K562 (cell line): Measurements from ENCODE around the gene DNAJB6. TPM values are rescaled to one million over a fixed set of nuclear protein-coding genes. Genes with fewer than 3 reads are reported as not detected.

ENCODE experiments used
- ATAC-seq: fragments of 200-7000 bp; cut with Tn5 transposase; 3 replicates; pipeline ENCODE4 v1.9.1; 2020; ENCODE audit warnings: moderate library complexity
- BruUV-seq: library from RNA; stranded (reverse); fragments of 400-500 nt; replicated peaks from 2 replicates; lab custom pipeline; 2021; lab: Mats Ljungman, UMichigan
- CTCF ChIA-PET: fragments of 300-600 bp; formaldehyde crosslinking; extraction: SDS; loops from one replicate; lab custom pipeline; 2021; ENCODE audit warnings: low intra/inter-chr PET ratio; lab: Yijun Ruan, JAX
- POLR2A ChIA-PET: fragments of 300-600, 350-650 bp; sonication (Branson Sonifier 250); formaldehyde crosslinking; extraction: SDS; loops from one replicate; lab custom pipeline; 2021; ENCODE audit warnings: antibody characterized with exemption, inconsistent platforms; lab: Yijun Ruan, JAX
- DNase-seq, 4 experiments: peaks; one replicate each; pipeline versions ENCODE4 v3.0.0 to v3.0.0-alpha.2; 2011 to 2018; ENCODE audit warnings: low spot score in 3 of 4, mixed read lengths in 3 of 4; ENCODE audit errors: extremely low read depth in 1 of 4
- FAIRE-seq: peaks from 2 replicates; lab custom pipeline; 2011; peaks lifted over from hg19 to GRCh38; lab: Jason Lieb, UNC
- H2AFZ ChIP-seq: 2 replicates; pipeline ENCODE4 v1.6.0; 2011; ENCODE audit warnings: low read depth, low read length, control low read depth, inconsistent platforms
- H3K27ac ChIP-seq: fragments of 200-600 bp; 3 replicates; pipeline ENCODE4 v1.8.0; 2011; ENCODE audit warnings: low read depth, mild to moderate bottlenecking, control low read depth, inconsistent platforms, low read length, moderate library complexity, mixed read lengths; ENCODE audit errors: extremely low read depth
- H3K27me3 ChIP-seq, 2 experiments: fragments of 300-600 bp in 1 of 2; 2 replicates in 1 of 2; 3 replicates in 1 of 2; pipeline versions ENCODE4 v1.6.0 to v1.8.0; 2011; ENCODE audit warnings: inconsistent platforms in 2 of 2, low read length in 2 of 2, mild to moderate bottlenecking in 1 of 2, mixed read lengths in 1 of 2, moderate library complexity in 1 of 2; ENCODE audit not compliant: control insufficient read depth in 2 of 2, insufficient read depth in 2 of 2
- H3K36me3 ChIP-seq: fragments of 300-600 bp; 3 replicates; pipeline ENCODE4 v1.8.0; 2011; ENCODE audit warnings: mild to moderate bottlenecking, low read length, inconsistent platforms; ENCODE audit not compliant: control insufficient read depth, insufficient read depth
- H3K4me1 ChIP-seq, 2 experiments: fragments of 200-600 bp in 1 of 2; replicated peaks in 1 of 2; 2 replicates in 1 of 2; 3 replicates in 1 of 2; pipeline versions ENCODE4 v1.5.1 to v1.8.0; 2011; ENCODE audit warnings: inconsistent platforms in 2 of 2, low read length in 2 of 2, mild to moderate bottlenecking in 1 of 2, mixed read lengths in 1 of 2, moderate library complexity in 1 of 2; ENCODE audit not compliant: control insufficient read depth in 2 of 2, insufficient read depth in 2 of 2
- H3K4me2 ChIP-seq: 2 replicates; pipeline ENCODE4 v1.6.1; 2011; ENCODE audit warnings: low read length, control low read depth, inconsistent platforms, mixed read lengths; ENCODE audit not compliant: insufficient read depth
- H3K4me3 ChIP-seq: fragments of 200-600 bp; sonication (generic), shearing (Covaris generic); 2 replicates; pipeline ENCODE4 v1.5.1; 2016; ENCODE audit warnings: control low read depth, inconsistent platforms
- H3K79me2 ChIP-seq: fragments of 200-600 bp; 3 replicates; pipeline ENCODE4 v1.8.0; 2011; ENCODE audit warnings: low read length, inconsistent platforms; ENCODE audit not compliant: control insufficient read depth, insufficient read depth
- H3K9ac ChIP-seq, 2 experiments: 2 replicates each; pipeline versions ENCODE4 v1.6.0 to v1.6.1; 2011; ENCODE audit warnings: low read depth in 2 of 2, low read length in 2 of 2, control low read depth in 1 of 2, inconsistent platforms in 1 of 2, mild to moderate bottlenecking in 1 of 2, mixed read lengths in 1 of 2; ENCODE audit not compliant: insufficient read depth in 1 of 2
- H3K9me1 ChIP-seq: one replicate; pipeline ENCODE4 v1.6.0; 2011; ENCODE audit warnings: inconsistent platforms, mild to moderate bottlenecking, low read length, moderate library complexity; ENCODE audit not compliant: control insufficient read depth, insufficient read depth
- H3K9me3 ChIP-seq: replicated peaks from 2 replicates; pipeline ENCODE4 v1.5.1; 2011; ENCODE audit warnings: low read depth, low read length, inconsistent platforms; ENCODE audit not compliant: control insufficient read depth, insufficient read depth
- H4K20me1 ChIP-seq: replicated peaks from 2 replicates; pipeline ENCODE4 v1.6.1; 2011; ENCODE audit warnings: low read length, inconsistent platforms, mixed read lengths; ENCODE audit not compliant: control insufficient read depth, insufficient read depth
- BHLHE40 ChIP-seq: IDR thresholded peaks from 2 replicates; pipeline ENCODE4 v1.6.1; 2011; ENCODE audit warnings: low read length, improper control_type of control experiment
- CBX1 ChIP-seq: sonication (generic); IDR thresholded peaks from 2 replicates; pipeline ENCODE4 v1.6.1; 2016; ENCODE audit warnings: antibody characterized with exemption, low read depth, mild to moderate bottlenecking
- EGR1 ChIP-seq: fragments of 450-650 bp; conservative IDR thresholded peaks from 2 replicates; pipeline ENCODE4 v1.6.1; 2017; ENCODE audit warnings: mild to moderate bottlenecking
- FOXK2 ChIP-seq, 2 experiments: fragments of 450-650 bp; IDR thresholded peaks in 1 of 2; conservative IDR thresholded peaks in 1 of 2; 2 replicates each; pipeline ENCODE4 v1.6.1; 2016; ENCODE audit warnings: low read depth in 2 of 2, mild to moderate bottlenecking in 1 of 2
- HDAC1 ChIP-seq, 2 experiments: fragments of 450-650 bp; IDR thresholded peaks; 2 replicates each; pipeline ENCODE4 v1.6.1; 2016 to 2017; ENCODE audit warnings: inconsistent platforms in 1 of 2, mild to moderate bottlenecking in 1 of 2, moderate library complexity in 1 of 2
- MXD1 ChIP-seq: fragments of 250-450 bp; sonication (Bioruptor Pico); IDR thresholded peaks from 2 replicates; pipeline ENCODE4 v1.8.0; 2021; ENCODE audit warnings: borderline replicate concordance, mild to moderate bottlenecking, moderate library complexity; ENCODE audit not compliant: poor library complexity, severe bottlenecking
- PKNOX1 ChIP-seq: fragments of 450-650 bp; IDR thresholded peaks from 2 replicates; pipeline ENCODE4 v1.6.1; 2016
- RAD51 ChIP-seq: fragments of 450-650 bp; IDR thresholded peaks from 2 replicates; pipeline ENCODE4 v1.7.1; 2016; ENCODE audit warnings: low read depth, mild to moderate bottlenecking, borderline replicate concordance
- U2AF2 ChIP-seq: fragments of 200-400 bp; formaldehyde crosslinking; optimal IDR thresholded peaks from 2 replicates; pipeline ENCODE3; 2017; ENCODE audit warnings: low read depth, mild to moderate bottlenecking, low read length
- USF1 ChIP-seq: sonication (generic); formaldehyde crosslinking; IDR thresholded peaks from 2 replicates; pipeline ENCODE4 v1.9.0; 2022; ENCODE audit warnings: mild to moderate bottlenecking, missing genetic modification reagents
- USF2 ChIP-seq: sonication (generic); formaldehyde crosslinking; IDR thresholded peaks from 2 replicates; pipeline ENCODE4 v1.5.0; 2020; ENCODE audit warnings: missing genetic modification reagents
- WGBS: fragments of 100-300 bp; shearing (Covaris generic); methylation state at CpG from one replicate; pipeline ENCODE4 v1.1.6; 2016; ENCODE audit warnings: low coverage, mixed read lengths; ENCODE audit not compliant: insufficient coverage; ENCODE audit errors: missing lambda C conversion rate; 5-methylcytosine and 5-hydroxymethylcytosine counted together
- in situ Hi-C: fragments of 300-500 bp; cut with MboI; formaldehyde crosslinking; loops from 4 replicates; pipeline ENCODE4 v1.15.0; 2018; ENCODE audit warnings: inconsistent platforms, mixed read lengths
- intact Hi-C: fragments of 100-400 bp; cut with micrococcal nuclease; formaldehyde crosslinking; loops from 2 replicates; pipeline ENCODE4 v1.14.2; 2022
- polyA plus RNA-seq, 8 experiments: library from polyadenylated mRNA; depleted of rRNA in 4 of 8; stranded (reverse) in 5 of 8; unstranded in 3 of 8; fragments of >200 nt; fragmentation: Nextera tagmentation in 2 of 8; fragmentation: Illumina TruSeq in 1 of 8; extraction: Ambion mirVana in 2 of 8; extraction: Trizol in 1 of 8; gene quantifications; 2 replicates each; pipeline versions ENCODE4 v1.2.1 to v1.2.3, GENCODE V29; 2011 to 2014; ENCODE audit warnings: inconsistent platforms in 1 of 8, missing spikeins in 1 of 8
- total RNA-seq, 7 experiments: library from RNA; depleted of rRNA in 6 of 7; stranded (reverse); fragments of >200 nt in 6 of 7; fragmentation: Illumina TruSeq in 2 of 7; extraction: Trizol in 2 of 7; gene quantifications; 2 replicates each; pipeline versions ENCODE4 v1.2.1 to v1.2.3, GENCODE V29; 2011 to 2021; ENCODE audit warnings: low replicate concordance in 1 of 7

Gene DNAJB6
- total and polyA plus RNA-seq, 9 of the 15 experiments (the other 6 are each of a cell fraction or from before 2014, with no cell fraction given), result 84.5 to 158 (median 135) TPM

GRCh38 chr7:157320608-157320980 lies 16.2 kb upstream of the DNAJB6 start:
- H4K20me1 ChIP-seq, result no peaks in the 10 kb centered on the region
- peak overlapping the region; percentile 39 to 75; a peak in 2 of 4 replicates for H3K9ac ChIP-seq
- no peak for DNase-seq
- H3K4me1 ChIP-seq, result peaks cover 9 to 22% of the 10 kb centered on the region in 2 experiments; a peak in 4 of 5 replicates
- TF ChIP-seq EGR1 (peak; percentile 37), CBX1 (no peak), FOXK2 (conservative IDR thresholded peaks at IDR 0.05 in 1 of 2, IDR thresholded peaks at IDR 0.05 in 1 of 2; ENCODE audit: low read depth in 2 of 2) (0 out of 4 replicates have a peak, but pooled peaks of 1 of the 2 experiments have one; percentile 16)
- H3K4me2 ChIP-seq, result peak overlapping the region; percentile 80
- in situ Hi-C loops, result no loop called here
- ChIA-PET CTCF (no interaction called here), POLR2A (interaction anchor here (1.0 to 2.0 kb wide), 3 partner anchors 8 to 35 kb away, joined by 4 to 6 read pairs (median 6); no protein-coding TSS in a partner anchor)
- WGBS, result 56% methylated on average over 4 of the region's 4 CpGs
- intact Hi-C loops, result no loop called here
- H3K4me3 ChIP-seq, result no peak overlapping the region
- H3K79me2 ChIP-seq, result no peaks in the 10 kb centered on the region
- ATAC-seq, result no peak
- no peaks in the 10 kb centered on the region for H3K27me3 ChIP-seq
- no peaks in the 10 kb centered on the region for H3K36me3 ChIP-seq
- H3K27ac ChIP-seq, result no peak overlapping the region
- no peak for FAIRE-seq
- 0 out of 2 replicates have a peak overlapping the region, but pooled peaks have one; percentile 20 for H2AFZ ChIP-seq
- no peaks in the 10 kb centered on the region for H3K9me3 ChIP-seq
- no TSS peak for BruUV-seq
- H3K9me1 ChIP-seq, result no peaks in the 10 kb centered on the region

GRCh38 chr7:157323401-157323800 lies 13.4 kb upstream of the DNAJB6 start:
- Histone ChIP-seq H4K20me1 (no peaks in the 10 kb centered on the region), H3K4me2 (no peak overlapping the region), H3K9me1 (no peaks in the 10 kb centered on the region), H3K9ac (no peak overlapping the region), H3K36me3 (no peaks in the 10 kb centered on the region), H2AFZ (no peak overlapping the region; the same call in 1 of the 2 replicates), H3K27me3 (no peaks in the 10 kb centered on the region), H3K4me3 (no peak overlapping the region), H3K9me3 (no peaks in the 10 kb centered on the region), H3K27ac (no peak overlapping the region), H3K4me1 (peaks cover 9 to 20% of the 10 kb centered on the region in 2 experiments; a peak in 4 of 5 replicates), H3K79me2 (no peaks in the 10 kb centered on the region)
- WGBS, result 53% methylated on average over 4 of the region's 4 CpGs
- ChIA-PET POLR2A (interaction anchor here (1.0 to 2.5 kb wide), 4 partner anchors 9 to 37 kb away, joined by 3 to 18 read pairs (median 4); no protein-coding TSS in a partner anchor), CTCF (no interaction called here)
- FAIRE-seq, result no peak
- ATAC-seq, result no peak; the same call in 2 of the 3 replicates
- intact Hi-C loops, result no loop called here
- no peak for DNase-seq
- in situ Hi-C loops, result no loop called here
- no TSS peak for BruUV-seq
- TF ChIP-seq USF2 (peak; percentile 8; the same call in 1 of the 2 replicates), HDAC1 (IDR thresholded peaks at IDR 0.05) (no peak), PKNOX1 (0 out of 2 replicates have a peak, but pooled peaks have one; percentile 8), U2AF2 (no peak), RAD51 (peak; percentile 24; the same call in 1 of the 2 replicates), BHLHE40 (peak; percentile 64), USF1 (0 out of 2 replicates have a peak, but pooled peaks have one; percentile 19), MXD1 (no peak)
